HCT116 (cell line): ENCODE measurements around the gene TLR9. TPM values are rescaled to one million over a fixed set of nuclear protein-coding genes. Genes with fewer than 3 reads are reported as not detected.
A peak's percentile ranks its signal among the peaks of the same experiment; 100 is the strongest.

Experiments used
- ATAC-seq: fragments of 200-7000 bp; cut with Tn5 transposase; 2 replicates; pipeline ENCODE4 v1.9.1; 2020; ENCODE audit warnings: mild to moderate bottlenecking, moderate library complexity
- BruUV-seq: library from RNA; stranded (reverse); fragments of 400-500 nt; replicated peaks from 2 replicates; lab custom pipeline; 2021; lab: Mats Ljungman, UMichigan
- CTCF ChIA-PET: fragments of 300-600 bp; sonication (Branson Sonifier 250); formaldehyde crosslinking; loops from one replicate; lab custom pipeline; 2021; ENCODE audit warnings: antibody characterized with exemption; lab: Charles Lee
- POLR2A ChIA-PET: fragments of 300-600, 350-600 bp; sonication (Branson Sonifier 250); formaldehyde crosslinking; loops from one replicate; lab custom pipeline; 2021; ENCODE audit warnings: antibody characterized with exemption; lab: Charles Lee
- RAD21 ChIA-PET, 2 experiments: fragments of 300-600 bp; sonication (Branson Sonifier 250); formaldehyde crosslinking; loops; one replicate each; lab custom pipeline; 2023; ENCODE audit warnings: low total read pairs in 2 of 2; ENCODE audit not compliant: uncharacterized antibody in 2 of 2, unreplicated experiment in 2 of 2, low non-redundant PET in 1 of 2; lab: Charles Lee
- DNase-seq: peaks from one replicate; pipeline ENCODE4 v3.0.0-alpha.2; 2010; ENCODE audit warnings: low read depth, low spot score
- H2AFZ ChIP-seq: fragments of 200-600 bp; shearing (Covaris generic), sonication (generic); 2 replicates; pipeline ENCODE4 v1.6.1; 2017; ENCODE audit warnings: low read depth, mixed run types, mixed read lengths, antibody characterized with exemption, low read length; ENCODE audit not compliant: poor library complexity, severe bottlenecking
- H3K27ac ChIP-seq: 2 replicates; pipeline ENCODE4 v1.5.1; 2012; ENCODE audit warnings: low read depth, low read length
- H3K27me3 ChIP-seq: fragments of 200-600 bp; sonication (generic); 2 replicates; pipeline ENCODE4 v1.6.1; 2016; ENCODE audit warnings: mixed run types, low read length, mixed read lengths; ENCODE audit not compliant: insufficient read depth
- H3K36me3 ChIP-seq, 2 experiments: fragments of 200-500 bp in 1 of 2; fragments of 200-600 bp in 1 of 2; sonication (Bioruptor generic) in 1 of 2; sonication (generic) in 1 of 2; 2 replicates each; pipeline versions ENCODE4 v1.5.1 to v1.6.1; 2014 to 2016; ENCODE audit warnings: low read length in 2 of 2, inconsistent platforms in 1 of 2, mixed read lengths in 1 of 2, mixed run types in 1 of 2; ENCODE audit not compliant: insufficient read depth in 2 of 2, control insufficient read depth in 1 of 2
- H3K4me1 ChIP-seq, 2 experiments: fragments of 200-600 bp in 1 of 2; sonication (generic) in 1 of 2; 2 replicates each; pipeline versions ENCODE4 v1.5.1 to v1.6.1; 2012 to 2017; ENCODE audit warnings: low read length in 2 of 2, inconsistent platforms in 1 of 2, mild to moderate bottlenecking in 1 of 2, mixed read lengths in 1 of 2, mixed run types in 1 of 2, moderate library complexity in 1 of 2; ENCODE audit not compliant: insufficient read depth in 2 of 2, control insufficient read depth in 1 of 2
- H3K4me2 ChIP-seq: fragments of 200-600 bp; sonication (generic); 2 replicates; pipeline ENCODE4 v1.6.1; 2017; ENCODE audit warnings: mixed run types, low read length, mixed read lengths
- H3K4me3 ChIP-seq, 2 experiments: fragments of 200-600 bp in 1 of 2; sonication (generic) in 1 of 2; replicated peaks in 1 of 2; 2 replicates each; pipeline ENCODE4 v1.5.1; 2011 to 2016; ENCODE audit warnings: low read length in 2 of 2, control low read depth in 1 of 2, low read depth in 1 of 2, mild to moderate bottlenecking in 1 of 2, mixed read lengths in 1 of 2, mixed run types in 1 of 2
- H3K79me2 ChIP-seq: fragments of 200-600 bp; sonication (generic); 2 replicates; pipeline ENCODE4 v1.6.1; 2017; ENCODE audit warnings: mild to moderate bottlenecking, mixed run types, low read length, moderate library complexity, mixed read lengths; ENCODE audit not compliant: insufficient read depth
- H3K9ac ChIP-seq: fragments of 200-600 bp; sonication (generic); 2 replicates; pipeline ENCODE4 v1.6.1; 2016; ENCODE audit warnings: low read length, mixed read lengths
- H3K9me2 ChIP-seq: fragments of 200-600 bp; sonication (generic), shearing (Covaris generic); 2 replicates; pipeline ENCODE4 v1.6.1; 2017; ENCODE audit warnings: mixed run types, mild to moderate bottlenecking, moderate library complexity; ENCODE audit not compliant: insufficient read depth
- H3K9me3 ChIP-seq, 2 experiments: fragments of 200-500 bp in 1 of 2; fragments of 200-600 bp in 1 of 2; sonication (Bioruptor generic) in 1 of 2; sonication (generic) in 1 of 2; 2 replicates each; pipeline ENCODE4 v1.6.1; 2014 to 2017; ENCODE audit warnings: low read length in 2 of 2, mixed read lengths in 2 of 2, inconsistent platforms in 1 of 2, low read depth in 1 of 2, mild to moderate bottlenecking in 1 of 2, mixed run types in 1 of 2, moderate library complexity in 1 of 2; ENCODE audit not compliant: control insufficient read depth in 1 of 2, insufficient read depth in 1 of 2
- H4K20me1 ChIP-seq: fragments of 200-600 bp; sonication (generic), shearing (Covaris generic); 2 replicates; pipeline ENCODE4 v1.6.1; 2017; ENCODE audit warnings: mixed run types, mild to moderate bottlenecking, moderate library complexity; ENCODE audit not compliant: insufficient read depth
- CEBPB ChIP-seq: IDR thresholded peaks from 2 replicates; pipeline ENCODE4 v1.6.1; 2012; ENCODE audit warnings: low read depth
- EGR1 ChIP-seq: IDR thresholded peaks from 2 replicates; pipeline ENCODE4 v1.6.1; 2012; ENCODE audit warnings: low read depth
- EZH2phosphoT487 ChIP-seq: fragments of 200-600 bp; IDR thresholded peaks from 2 replicates; pipeline ENCODE4 v1.6.1; 2018; ENCODE audit warnings: antibody characterized with exemption, borderline replicate concordance
- SIN3A ChIP-seq: IDR thresholded peaks from 2 replicates; pipeline ENCODE4 v1.6.1; 2012; ENCODE audit warnings: low read depth
- ZNF274 ChIP-seq: fragments of 200-500 bp; sonication (Bioruptor generic); IDR thresholded peaks from 2 replicates; pipeline ENCODE4 v1.6.1; 2014; ENCODE audit warnings: mild to moderate bottlenecking, low read depth, low read length, inconsistent platforms
- intact Hi-C: fragments of 100-400 bp; cut with micrococcal nuclease; formaldehyde crosslinking; loops from 2 replicates; pipeline ENCODE4 v1.10.0; 2022
- total RNA-seq: library from RNA; stranded (reverse); gene quantifications from one replicate; pipeline ENCODE4 v1.2.1, GENCODE V29; 2021; ENCODE audit not compliant: unreplicated experiment
- TF ChIP-seq, protein P1 (sequence below): IDR thresholded peaks from 2 replicates; pipeline ENCODE4 v1.6.1; 2012; ENCODE audit warnings: low read depth
- TF ChIP-seq, protein P2 (sequence below), 3 experiments: fragments of 200-600 bp in 1 of 3; sonication (generic) in 1 of 3; IDR thresholded peaks in 2 of 3; conservative IDR thresholded peaks in 1 of 3; 2 replicates each; pipeline ENCODE4 v1.5.1; 2012 to 2017; ENCODE audit warnings: low read depth in 2 of 3, low read length in 2 of 3, antibody characterized with exemption in 1 of 3, borderline replicate concordance in 1 of 3, control low read depth in 1 of 3, mild to moderate bottlenecking in 1 of 3, mixed read lengths in 1 of 3, mixed run types in 1 of 3, moderate library complexity in 1 of 3; ENCODE audit not compliant: insufficient read depth in 1 of 3

The TLR9 gene
- total RNA-seq, 1 experiment from 2014 or later, result 0.15 TPM

DNA sequence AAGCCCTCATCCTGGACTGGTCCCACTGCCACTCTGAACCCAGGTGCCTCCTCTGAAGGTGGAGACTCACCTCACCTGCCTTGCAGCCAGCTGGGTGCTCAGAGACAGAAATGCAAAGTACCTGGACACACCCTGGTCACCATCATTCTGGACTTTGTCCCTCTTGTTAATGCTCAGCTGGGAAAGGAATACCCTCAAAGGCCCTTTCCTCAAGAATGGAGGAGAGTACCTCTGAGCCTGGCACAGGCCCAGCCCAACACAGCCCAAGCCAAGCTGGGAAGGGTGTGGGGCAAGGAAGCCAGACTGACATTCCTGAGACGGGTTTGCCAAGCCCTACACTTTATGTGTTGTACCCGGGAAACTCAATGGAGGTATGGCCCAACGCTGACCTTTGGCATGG lies 28.5 kb downstream of the TLR9 start:
- ChIA-PET POLR2A (interaction anchor here (0.9 to 1.5 kb wide), 4 partner anchors 8 to 214 kb away, joined by 3 to 4 read pairs (median 3); partner anchors contain the start of genes ACY1 and POC1A), CTCF (interaction anchor here (1.4 to 1.9 kb wide), 2 partner anchors 24 to 195 kb away, joined by 3 to 7 read pairs; no protein-coding TSS in a partner anchor), RAD21 (no interaction called here)
- no TSS peak for BruUV-seq
- TF ChIP-seq ZNF274, result no peak
- TF ChIP-seq, protein P1, sequence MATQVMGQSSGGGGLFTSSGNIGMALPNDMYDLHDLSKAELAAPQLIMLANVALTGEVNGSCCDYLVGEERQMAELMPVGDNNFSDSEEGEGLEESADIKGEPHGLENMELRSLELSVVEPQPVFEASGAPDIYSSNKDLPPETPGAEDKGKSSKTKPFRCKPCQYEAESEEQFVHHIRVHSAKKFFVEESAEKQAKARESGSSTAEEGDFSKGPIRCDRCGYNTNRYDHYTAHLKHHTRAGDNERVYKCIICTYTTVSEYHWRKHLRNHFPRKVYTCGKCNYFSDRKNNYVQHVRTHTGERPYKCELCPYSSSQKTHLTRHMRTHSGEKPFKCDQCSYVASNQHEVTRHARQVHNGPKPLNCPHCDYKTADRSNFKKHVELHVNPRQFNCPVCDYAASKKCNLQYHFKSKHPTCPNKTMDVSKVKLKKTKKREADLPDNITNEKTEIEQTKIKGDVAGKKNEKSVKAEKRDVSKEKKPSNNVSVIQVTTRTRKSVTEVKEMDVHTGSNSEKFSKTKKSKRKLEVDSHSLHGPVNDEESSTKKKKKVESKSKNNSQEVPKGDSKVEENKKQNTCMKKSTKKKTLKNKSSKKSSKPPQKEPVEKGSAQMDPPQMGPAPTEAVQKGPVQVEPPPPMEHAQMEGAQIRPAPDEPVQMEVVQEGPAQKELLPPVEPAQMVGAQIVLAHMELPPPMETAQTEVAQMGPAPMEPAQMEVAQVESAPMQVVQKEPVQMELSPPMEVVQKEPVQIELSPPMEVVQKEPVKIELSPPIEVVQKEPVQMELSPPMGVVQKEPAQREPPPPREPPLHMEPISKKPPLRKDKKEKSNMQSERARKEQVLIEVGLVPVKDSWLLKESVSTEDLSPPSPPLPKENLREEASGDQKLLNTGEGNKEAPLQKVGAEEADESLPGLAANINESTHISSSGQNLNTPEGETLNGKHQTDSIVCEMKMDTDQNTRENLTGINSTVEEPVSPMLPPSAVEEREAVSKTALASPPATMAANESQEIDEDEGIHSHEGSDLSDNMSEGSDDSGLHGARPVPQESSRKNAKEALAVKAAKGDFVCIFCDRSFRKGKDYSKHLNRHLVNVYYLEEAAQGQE, result no peak
- no peak for TF ChIP-seq SIN3A
- no peak for TF ChIP-seq EZH2phosphoT487
- TF ChIP-seq, protein P2, sequence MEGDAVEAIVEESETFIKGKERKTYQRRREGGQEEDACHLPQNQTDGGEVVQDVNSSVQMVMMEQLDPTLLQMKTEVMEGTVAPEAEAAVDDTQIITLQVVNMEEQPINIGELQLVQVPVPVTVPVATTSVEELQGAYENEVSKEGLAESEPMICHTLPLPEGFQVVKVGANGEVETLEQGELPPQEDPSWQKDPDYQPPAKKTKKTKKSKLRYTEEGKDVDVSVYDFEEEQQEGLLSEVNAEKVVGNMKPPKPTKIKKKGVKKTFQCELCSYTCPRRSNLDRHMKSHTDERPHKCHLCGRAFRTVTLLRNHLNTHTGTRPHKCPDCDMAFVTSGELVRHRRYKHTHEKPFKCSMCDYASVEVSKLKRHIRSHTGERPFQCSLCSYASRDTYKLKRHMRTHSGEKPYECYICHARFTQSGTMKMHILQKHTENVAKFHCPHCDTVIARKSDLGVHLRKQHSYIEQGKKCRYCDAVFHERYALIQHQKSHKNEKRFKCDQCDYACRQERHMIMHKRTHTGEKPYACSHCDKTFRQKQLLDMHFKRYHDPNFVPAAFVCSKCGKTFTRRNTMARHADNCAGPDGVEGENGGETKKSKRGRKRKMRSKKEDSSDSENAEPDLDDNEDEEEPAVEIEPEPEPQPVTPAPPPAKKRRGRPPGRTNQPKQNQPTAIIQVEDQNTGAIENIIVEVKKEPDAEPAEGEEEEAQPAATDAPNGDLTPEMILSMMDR (IDR thresholded peaks at IDR 0.05 in 2 of 3, conservative IDR thresholded peaks at IDR 0.05 in 1 of 3; ENCODE audit: borderline replicate concordance in 1 of 3, insufficient read depth in 1 of 3, low read depth in 2 of 3, low read length in 2 of 3), result no peak
- TF ChIP-seq CEBPB, result no peak
- TF ChIP-seq EGR1, result no peak
- H3K27me3 ChIP-seq, result no peaks in the 10 kb centered on the region
- H3K36me3 ChIP-seq, result peaks cover 12 to 17% of the 10 kb centered on the region in 2 experiments; a peak in 3 of 4 replicates
- peak overlapping the region; percentile 87; the same call in 1 of the 2 replicates for H3K27ac ChIP-seq
- H3K9me2 ChIP-seq, result no peaks in the 10 kb centered on the region
- H3K4me2 ChIP-seq, result peak overlapping the region; percentile 91
- peaks cover 9 to 33% of the 10 kb centered on the region in 2 experiments for H3K4me1 ChIP-seq
- peak overlapping the region in 1 of 2 experiments; percentile 89; a peak in 3 of 4 replicates for H3K4me3 ChIP-seq
- ATAC-seq, result no peak
- H4K20me1 ChIP-seq, result no peaks in the 10 kb centered on the region
- H3K9ac ChIP-seq, result peak overlapping the region; percentile 80
- H2AFZ ChIP-seq, result no peak overlapping the region
- no peaks in the 10 kb centered on the region for H3K9me3 ChIP-seq
- DNase-seq, result no peak
- intact Hi-C loops, result no loop called here
- H3K79me2 ChIP-seq, result peaks cover 25% of the 10 kb centered on the region
